H1 (cell line): Measurements from ENCODE around the gene SETX. TPM values are rescaled to one million over a fixed set of nuclear protein-coding genes. Genes with fewer than 3 reads are reported as not detected.

Source experiments
- CTCF ChIA-PET: fragments of 300-600 bp; sonication (Branson Sonifier 250); formaldehyde crosslinking; loops from one replicate; lab custom pipeline; 2021; ENCODE audit not compliant: partially characterized antibody; lab: Charles Lee
- POLR2A ChIA-PET: fragments of 300-600 bp; sonication (Branson Sonifier 250); formaldehyde crosslinking; loops from one replicate; lab custom pipeline; 2021; ENCODE audit warnings: inconsistent platforms; ENCODE audit not compliant: partially characterized antibody; lab: Charles Lee
- DNase-seq, 2 experiments: peaks; one replicate each; pipeline versions ENCODE4 v3.0.0 to v3.0.0-alpha.2; 2010 to 2022; ENCODE audit warnings: low spot score in 2 of 2, low read depth in 1 of 2, mixed read lengths in 1 of 2
- FAIRE-seq: peaks from 2 replicates; lab custom pipeline; 2011; peaks lifted over from hg19 to GRCh38; lab: Jason Lieb, UNC
- H2AFZ ChIP-seq: 2 replicates; pipeline ENCODE4 v1.8.1; 2012; ENCODE audit warnings: low read length, inconsistent platforms
- H2AK5ac ChIP-seq: 2 replicates; pipeline ENCODE4 v1.6.1; 2013; ENCODE audit warnings: low read depth, low read length
- H2BK120ac ChIP-seq: replicated peaks from 2 replicates; pipeline ENCODE3; 2013; ENCODE audit warnings: low read depth, low read length, inconsistent platforms
- H2BK12ac ChIP-seq: 2 replicates; pipeline ENCODE4 v1.6.1; 2013; ENCODE audit warnings: low read depth, low read length
- H2BK15ac ChIP-seq: 2 replicates; pipeline ENCODE4 v1.6.1; 2013; ENCODE audit warnings: low read length
- H2BK20ac ChIP-seq: 2 replicates; pipeline ENCODE4 v1.6.1; 2013; ENCODE audit warnings: low read length
- H2BK5ac ChIP-seq: 2 replicates; pipeline ENCODE4 v1.6.1; 2013; ENCODE audit warnings: low read depth, low read length
- H3K14ac ChIP-seq: 2 replicates; pipeline ENCODE4 v1.6.1; 2013; ENCODE audit warnings: inconsistent platforms; ENCODE audit not compliant: insufficient read length
- H3K18ac ChIP-seq: 2 replicates; pipeline ENCODE4 v1.6.1; 2013; ENCODE audit warnings: low read length; ENCODE audit errors: extremely low read depth
- H3K23ac ChIP-seq: 2 replicates; pipeline ENCODE4 v1.6.1; 2013; ENCODE audit warnings: inconsistent platforms; ENCODE audit not compliant: insufficient read length
- H3K23me2 ChIP-seq: 2 replicates; pipeline ENCODE4 v1.6.1; 2013; ENCODE audit warnings: low read depth, low read length
- H3K27ac ChIP-seq: 2 replicates; pipeline ENCODE4 v1.6.1; 2011; ENCODE audit warnings: low read depth, low read length, inconsistent platforms
- H3K27me3 ChIP-seq, 4 experiments: replicated peaks in 1 of 4; 1 replicate in 1 of 4; 2 replicates in 3 of 4; pipeline versions ENCODE4 v1.6.1 to v1.8.1; 2011 to 2013; ENCODE audit warnings: low read length in 3 of 4, mild to moderate bottlenecking in 3 of 4, inconsistent platforms in 2 of 4, mixed read lengths in 2 of 4, moderate library complexity in 1 of 4; ENCODE audit not compliant: control insufficient read depth in 3 of 4, insufficient read depth in 3 of 4; ENCODE audit errors: extremely low read depth in 1 of 4
- H3K36me3 ChIP-seq, 4 experiments: 2 replicates each; pipeline versions ENCODE4 v1.6.1 to v1.8.1; 2011 to 2013; ENCODE audit warnings: mild to moderate bottlenecking in 4 of 4, low read length in 3 of 4, moderate library complexity in 2 of 4, control low read depth in 1 of 4, inconsistent platforms in 1 of 4; ENCODE audit not compliant: insufficient read depth in 4 of 4, control insufficient read depth in 2 of 4
- H3K4ac ChIP-seq: replicated peaks from 2 replicates; pipeline ENCODE3; 2013; ENCODE audit warnings: low read length, low read depth, mixed read lengths, inconsistent platforms; ENCODE audit not compliant: insufficient read length
- H3K4me1 ChIP-seq, 4 experiments: replicated peaks in 1 of 4; 1 replicate in 1 of 4; 2 replicates in 3 of 4; pipeline versions ENCODE4 v1.6.1 to v1.8.1; 2011 to 2013; ENCODE audit warnings: low read length in 3 of 4, inconsistent platforms in 2 of 4, mixed read lengths in 1 of 4; ENCODE audit not compliant: insufficient read depth in 4 of 4, control insufficient read depth in 3 of 4
- H3K4me2 ChIP-seq, 2 experiments: 2 replicates each; pipeline versions ENCODE4 v1.6.1 to v1.8.1; 2011 to 2013; ENCODE audit warnings: low read depth in 2 of 2, low read length in 2 of 2, control low read depth in 1 of 2, inconsistent platforms in 1 of 2, mild to moderate bottlenecking in 1 of 2; ENCODE audit not compliant: insufficient read depth in 1 of 2
- H3K4me3 ChIP-seq, 4 experiments: fragments of 200-600, 300-600 bp in 1 of 4; sonication (generic), shearing (Covaris generic), sonication (Bioruptor Twin) in 1 of 4; 2 replicates each; pipeline versions ENCODE4 v1.5.1 to v1.8.1; 2011 to 2016; ENCODE audit warnings: low read length in 4 of 4, low read depth in 3 of 4, control low read depth in 2 of 4, inconsistent platforms in 2 of 4, mild to moderate bottlenecking in 2 of 4, mixed read lengths in 1 of 4, moderate library complexity in 1 of 4; ENCODE audit not compliant: insufficient read depth in 2 of 4; ENCODE audit errors: extremely low read depth in 1 of 4
- H3K56ac ChIP-seq: replicated peaks from 2 replicates; pipeline ENCODE3; 2013; ENCODE audit warnings: low read depth, mild to moderate bottlenecking, mixed read lengths, low read length, inconsistent platforms; ENCODE audit not compliant: insufficient read length
- H3K79me1 ChIP-seq: 2 replicates; pipeline ENCODE4 v1.6.1; 2013; ENCODE audit warnings: low read depth, low read length, control low read depth
- H3K79me2 ChIP-seq, 2 experiments: 2 replicates each; pipeline versions ENCODE4 v1.6.1 to v1.8.1; 2012 to 2013; ENCODE audit warnings: low read length in 2 of 2, mild to moderate bottlenecking in 2 of 2, inconsistent platforms in 1 of 2; ENCODE audit not compliant: insufficient read depth in 2 of 2, control insufficient read depth in 1 of 2
- H3K9ac ChIP-seq, 4 experiments: replicated peaks in 1 of 4; 1 replicate in 1 of 4; 2 replicates in 3 of 4; pipeline versions ENCODE4 v1.6.1 to v1.8.1; 2011 to 2013; ENCODE audit warnings: low read depth in 3 of 4, low read length in 3 of 4, control low read depth in 2 of 4, mild to moderate bottlenecking in 2 of 4, moderate library complexity in 2 of 4, inconsistent platforms in 1 of 4; ENCODE audit errors: extremely low read depth in 1 of 4
- H3K9me3 ChIP-seq, 2 experiments: 2 replicates each; pipeline versions ENCODE4 v1.6.1 to v1.8.1; 2012 to 2013; ENCODE audit warnings: mild to moderate bottlenecking in 2 of 2, moderate library complexity in 2 of 2, control low read depth in 1 of 2, inconsistent platforms in 1 of 2, low read depth in 1 of 2, low read length in 1 of 2, mixed read lengths in 1 of 2; ENCODE audit not compliant: insufficient read depth in 2 of 2
- H4K20me1 ChIP-seq, 2 experiments: replicated peaks in 1 of 2; 2 replicates each; pipeline versions ENCODE3 to v1.8.1; 2011 to 2013; ENCODE audit warnings: inconsistent platforms in 2 of 2, low read length in 2 of 2, mild to moderate bottlenecking in 1 of 2; ENCODE audit not compliant: insufficient read depth in 2 of 2, control insufficient read depth in 1 of 2
- H4K5ac ChIP-seq: 2 replicates; pipeline ENCODE4 v1.6.1; 2013; ENCODE audit warnings: low read length, low read depth, mixed read lengths, inconsistent platforms; ENCODE audit not compliant: insufficient read length
- H4K8ac ChIP-seq: 2 replicates; pipeline ENCODE4 v1.8.0; 2013; ENCODE audit warnings: mild to moderate bottlenecking, moderate library complexity, low read length, inconsistent platforms; ENCODE audit not compliant: insufficient read depth; ENCODE audit errors: extremely low read depth
- H4K91ac ChIP-seq: replicated peaks from 2 replicates; pipeline ENCODE3; 2013; ENCODE audit warnings: low read length, mixed read lengths, inconsistent platforms; ENCODE audit not compliant: insufficient read length
- CHD1 ChIP-seq: IDR thresholded peaks from 2 replicates; pipeline ENCODE4 v1.6.1; 2012; ENCODE audit warnings: low read depth, low read length, improper control_type of control experiment
- EP300 ChIP-seq, 2 experiments: IDR thresholded peaks; 1 replicate in 1 of 2; 2 replicates in 1 of 2; pipeline ENCODE4 v1.6.1; 2011 to 2012; ENCODE audit warnings: low read depth in 2 of 2, low read length in 2 of 2, mild to moderate bottlenecking in 2 of 2, borderline replicate concordance in 1 of 2, inconsistent platforms in 1 of 2, moderate library complexity in 1 of 2
- PHF8 ChIP-seq: fragments of 200-600 bp; sonication (generic); conservative IDR thresholded peaks from 2 replicates; pipeline ENCODE4 v1.7.1; 2012; ENCODE audit warnings: low read depth, mild to moderate bottlenecking, inconsistent platforms, low read length, moderate library complexity
- POLR2A ChIP-seq, 2 experiments: IDR thresholded peaks; 1 replicate in 1 of 2; 2 replicates in 1 of 2; pipeline ENCODE4 v1.6.1; 2011; ENCODE audit warnings: low read depth in 2 of 2, low read length in 2 of 2, mild to moderate bottlenecking in 2 of 2; ENCODE audit errors: control extremely low read depth in 1 of 2
- RXRA ChIP-seq: IDR thresholded peaks from 2 replicates; pipeline ENCODE4 v1.6.1; 2011; ENCODE audit warnings: low read depth, mild to moderate bottlenecking, low read length, moderate library complexity; ENCODE audit not compliant: insufficient read depth
- SIN3A ChIP-seq, 2 experiments: IDR thresholded peaks in 1 of 2; conservative IDR thresholded peaks in 1 of 2; 2 replicates each; pipeline ENCODE4 v1.6.1; 2011 to 2012; ENCODE audit warnings: low read length in 2 of 2, improper control_type of control experiment in 1 of 2, low read depth in 1 of 2, mild to moderate bottlenecking in 1 of 2
- SP1 ChIP-seq: IDR thresholded peaks from 2 replicates; pipeline ENCODE4 v1.6.1; 2011; ENCODE audit warnings: low read depth, low read length
- SRF ChIP-seq: IDR thresholded peaks from 2 replicates; pipeline ENCODE4 v1.6.1; 2011; ENCODE audit warnings: mild to moderate bottlenecking, low read depth, low read length, moderate library complexity
- WGBS, 2 experiments: shearing (Covaris generic) in 1 of 2; methylation state at CpG; one replicate each; pipeline versions ENCODE4 v1.1.6 to v1.1.7; 2013 to 2015; ENCODE audit warnings: low lambda C conversion rate in 2 of 2, mixed read lengths in 2 of 2, inconsistent platforms in 1 of 2, low coverage in 1 of 2, missing lambda C conversion rate in 1 of 2; ENCODE audit not compliant: insufficient replicate concordance in 2 of 2, insufficient coverage in 1 of 2, insufficient read length in 1 of 2; ENCODE audit errors: extremely low coverage in 1 of 2, missing lambda C conversion rate in 1 of 2; 5-methylcytosine and 5-hydroxymethylcytosine counted together
- polyA plus RNA-seq, 7 experiments: library from polyadenylated mRNA; depleted of rRNA in 3 of 7; stranded (reverse) in 5 of 7; unstranded in 2 of 7; fragments of >200 nt in 5 of 7; fragments of 200-250 nt in 2 of 7; gene quantifications; 1 replicate in 5 of 7; 2 replicates in 1 of 7; 4 replicates in 1 of 7; pipeline versions ENCODE4 v1.2.1 to v1.2.3, GENCODE V29; 2011 to 2013; ENCODE audit warnings: missing spikeins in 2 of 7, mixed read lengths in 2 of 7
- total RNA-seq: library from RNA; stranded (reverse); fragmentation: NEBNext Ultra II Directional; extraction: Animal tissue kit (Norgen Biotek cat#: 25700); gene quantifications from 2 replicates; pipeline ENCODE4 v1.2.1, GENCODE V29; 2021
- TF ChIP-seq, protein P1 (sequence below): IDR thresholded peaks from 2 replicates; pipeline ENCODE4 v1.6.1; 2012; ENCODE audit warnings: low read length, inconsistent platforms

The SETX gene
- total and polyA plus RNA-seq, 2 of the 8 experiments (the other 6 are each of a cell fraction or from before 2014, with no cell fraction given), result 15.1 to 37.9 TPM

DNA sequence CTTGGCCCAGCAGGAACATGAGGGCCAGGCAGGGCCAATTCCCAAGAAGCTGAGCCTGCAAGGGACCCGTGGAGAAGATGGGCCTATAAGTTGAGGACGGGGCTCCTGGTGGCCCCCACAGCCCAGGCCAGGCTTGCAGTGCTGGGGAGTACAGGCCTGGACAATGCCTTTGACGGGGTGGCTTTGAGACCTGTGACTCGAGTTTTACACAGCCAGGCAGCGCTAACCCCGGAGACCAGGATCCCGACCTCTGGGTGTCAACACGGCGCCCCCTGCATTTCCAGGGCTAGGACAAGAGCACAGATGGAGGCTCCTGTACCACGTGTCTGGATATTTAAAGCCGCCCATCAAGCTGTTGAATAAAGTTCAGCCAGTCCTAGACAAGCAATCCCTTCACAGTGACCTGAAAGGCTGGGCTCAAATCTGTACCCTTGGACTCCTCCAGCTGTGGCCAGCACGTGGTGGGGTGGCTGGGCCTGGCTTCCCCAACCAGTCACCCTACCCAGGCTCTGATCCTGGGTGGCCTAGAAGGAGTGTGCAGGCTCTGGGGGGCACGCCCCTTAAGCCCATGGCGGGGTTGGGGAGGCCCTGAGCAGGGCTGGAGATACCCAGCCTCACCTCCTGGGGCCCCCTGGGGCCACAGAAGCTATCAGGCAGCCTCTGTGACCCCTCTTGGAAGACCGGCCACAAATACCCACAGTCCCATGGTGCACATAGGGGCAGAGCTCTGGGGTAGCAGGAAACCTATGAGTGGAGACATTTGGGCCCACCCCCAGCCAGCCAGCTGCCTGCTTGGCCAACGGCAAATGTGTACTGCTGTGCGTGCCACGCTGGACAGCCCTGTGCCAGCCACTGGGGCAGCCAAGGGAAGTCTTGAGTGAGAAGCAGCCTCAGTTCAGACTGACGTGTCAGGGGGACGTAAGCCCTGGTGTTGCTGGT, 104.2 kb downstream of the SETX start:
- Histone ChIP-seq H3K36me3 (no peaks in the 10 kb centered on the region), H3K27me3 (no peaks in the 10 kb centered on the region), H3K4me3 (no peak overlapping the region), H3K23me2 (no peaks in the 10 kb centered on the region), H3K14ac (no peak overlapping the region), H3K27ac (no peak overlapping the region), H3K4me1 (peaks cover 0 to 6% (median 2%) of the 10 kb centered on the region in 4 experiments; a peak in 3 of 7 replicates), H3K18ac (no peak overlapping the region), H2BK15ac (no peak overlapping the region), H3K4ac (no peak overlapping the region), H2BK120ac (no peak overlapping the region), H3K56ac (no peak overlapping the region), H4K91ac (peak overlapping the region; percentile 6), H3K79me2 (no peaks in the 10 kb centered on the region), H4K8ac (no peak overlapping the region), H4K5ac (no peak overlapping the region), H3K23ac (no peak overlapping the region), H3K4me2 (no peak overlapping the region), H3K9me3 (peaks cover 18 to 20% of the 10 kb centered on the region in 2 experiments), H2AFZ (no peak overlapping the region), H3K79me1 (no peaks in the 10 kb centered on the region), H2BK20ac (no peak overlapping the region), H4K20me1 (no peaks in the 10 kb centered on the region), H2AK5ac (no peak overlapping the region), H2BK5ac (no peak overlapping the region), H2BK12ac (no peak overlapping the region), H3K9ac (no peak overlapping the region)
- CTCF ChIA-PET, result interaction anchor here (0.9 to 9.9 kb wide), 7 partner anchors 9 to 83 kb away, joined by 3 to 87 read pairs (median 16); no protein-coding TSS in a partner anchor
- FAIRE-seq, result no peak
- TF ChIP-seq SP1 (no peak), RXRA (no peak), PHF8 (no peak), SIN3A (conservative IDR thresholded peaks at IDR 0.05 in 1 of 2, IDR thresholded peaks at IDR 0.05 in 1 of 2; ENCODE audit: low read depth in 1 of 2, low read length in 2 of 2) (no peak), SRF (no peak), POLR2A (IDR thresholded peaks at IDR 0.05; ENCODE audit: control extremely low read depth in 1 of 2, low read depth in 2 of 2, low read length in 2 of 2) (no peak), EP300 (IDR thresholded peaks at IDR 0.05; ENCODE audit: borderline replicate concordance in 1 of 2, low read depth in 2 of 2, low read length in 2 of 2) (no peak), CHD1 (no peak)
- TF ChIP-seq, protein P1, sequence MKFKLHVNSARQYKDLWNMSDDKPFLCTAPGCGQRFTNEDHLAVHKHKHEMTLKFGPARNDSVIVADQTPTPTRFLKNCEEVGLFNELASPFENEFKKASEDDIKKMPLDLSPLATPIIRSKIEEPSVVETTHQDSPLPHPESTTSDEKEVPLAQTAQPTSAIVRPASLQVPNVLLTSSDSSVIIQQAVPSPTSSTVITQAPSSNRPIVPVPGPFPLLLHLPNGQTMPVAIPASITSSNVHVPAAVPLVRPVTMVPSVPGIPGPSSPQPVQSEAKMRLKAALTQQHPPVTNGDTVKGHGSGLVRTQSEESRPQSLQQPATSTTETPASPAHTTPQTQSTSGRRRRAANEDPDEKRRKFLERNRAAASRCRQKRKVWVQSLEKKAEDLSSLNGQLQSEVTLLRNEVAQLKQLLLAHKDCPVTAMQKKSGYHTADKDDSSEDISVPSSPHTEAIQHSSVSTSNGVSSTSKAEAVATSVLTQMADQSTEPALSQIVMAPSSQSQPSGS, result no peak
- no peak for DNase-seq
- POLR2A ChIA-PET, result no interaction called here
- 92% methylated on average over 17 of the region's 20 CpGs; no CpG with 5 or more reads in 1 of the 2 experiments for WGBS, 2 experiments
